ENCODE results near the gene SF3B5.

SF3B5 gene

DNA sequence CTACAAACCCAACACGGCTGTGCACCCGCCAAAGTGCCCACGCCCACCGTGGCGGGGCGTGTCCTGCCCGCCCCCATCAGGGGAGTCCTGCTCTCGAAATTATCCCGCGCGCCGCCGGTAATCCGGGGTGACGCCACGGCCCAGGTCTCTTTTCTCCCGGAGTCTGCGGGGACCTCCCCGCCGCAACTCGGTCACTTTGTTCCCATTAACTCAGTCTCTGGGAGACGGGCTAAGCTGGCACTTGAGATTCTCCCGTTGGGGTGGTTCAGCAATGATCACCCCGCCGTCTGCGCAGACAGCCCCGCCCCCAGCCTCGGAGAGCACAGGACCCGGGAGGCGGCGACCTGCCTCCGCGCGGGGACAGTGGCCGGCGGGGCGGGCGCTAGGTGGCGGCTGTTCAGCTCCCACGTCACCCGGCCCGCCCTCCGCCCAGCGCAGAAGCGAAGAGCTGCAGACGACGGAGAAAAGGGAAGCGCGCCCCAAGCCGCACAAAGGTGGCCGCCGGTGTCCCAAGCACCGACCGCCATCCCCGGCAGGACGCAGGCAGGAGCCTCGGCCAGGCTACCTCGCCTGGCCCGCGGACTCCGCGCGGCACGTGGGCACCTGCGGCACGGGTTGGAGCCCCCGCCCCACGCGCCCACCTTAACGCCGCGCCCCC, 31.5 kb downstream of the SF3B5 start:
- peak; percentile 95 for DNase-seq (ENCODE audit: low spot score)

DNA sequence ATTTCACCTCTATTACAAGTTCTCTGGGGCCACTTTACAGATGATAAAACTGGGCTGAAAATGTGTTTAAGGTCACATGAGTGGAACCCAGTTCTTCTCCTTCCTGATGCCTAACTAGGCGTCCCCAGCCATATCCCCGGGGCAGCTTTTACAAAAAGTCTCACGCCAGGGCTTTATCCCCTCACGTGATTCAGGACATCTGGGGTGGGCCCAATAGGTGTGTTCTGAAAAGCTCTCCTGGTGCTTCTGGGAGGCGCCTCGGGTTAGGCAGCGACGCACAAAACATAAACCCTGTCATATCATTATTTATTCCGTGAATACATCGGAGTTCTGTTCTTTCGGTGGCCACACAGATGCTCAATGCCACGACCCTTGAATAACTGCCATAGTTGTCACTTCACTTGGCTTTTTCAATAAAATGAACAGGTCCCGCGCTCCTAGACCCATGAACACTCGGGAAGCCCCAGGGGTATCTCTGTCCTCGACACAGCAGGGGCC, 32.1 kb downstream of the SF3B5 start:
- DNase-seq (ENCODE audit: low spot score) = no peak
- TF ChIP-seq, protein P1, sequence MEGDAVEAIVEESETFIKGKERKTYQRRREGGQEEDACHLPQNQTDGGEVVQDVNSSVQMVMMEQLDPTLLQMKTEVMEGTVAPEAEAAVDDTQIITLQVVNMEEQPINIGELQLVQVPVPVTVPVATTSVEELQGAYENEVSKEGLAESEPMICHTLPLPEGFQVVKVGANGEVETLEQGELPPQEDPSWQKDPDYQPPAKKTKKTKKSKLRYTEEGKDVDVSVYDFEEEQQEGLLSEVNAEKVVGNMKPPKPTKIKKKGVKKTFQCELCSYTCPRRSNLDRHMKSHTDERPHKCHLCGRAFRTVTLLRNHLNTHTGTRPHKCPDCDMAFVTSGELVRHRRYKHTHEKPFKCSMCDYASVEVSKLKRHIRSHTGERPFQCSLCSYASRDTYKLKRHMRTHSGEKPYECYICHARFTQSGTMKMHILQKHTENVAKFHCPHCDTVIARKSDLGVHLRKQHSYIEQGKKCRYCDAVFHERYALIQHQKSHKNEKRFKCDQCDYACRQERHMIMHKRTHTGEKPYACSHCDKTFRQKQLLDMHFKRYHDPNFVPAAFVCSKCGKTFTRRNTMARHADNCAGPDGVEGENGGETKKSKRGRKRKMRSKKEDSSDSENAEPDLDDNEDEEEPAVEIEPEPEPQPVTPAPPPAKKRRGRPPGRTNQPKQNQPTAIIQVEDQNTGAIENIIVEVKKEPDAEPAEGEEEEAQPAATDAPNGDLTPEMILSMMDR (IDR thresholded peaks at IDR 0.05; ENCODE audit: borderline replicate concordance, control extremely low read depth, extremely low read depth, insufficient read depth, missing control alignments) = no peak
- in situ Hi-C loops (cut with MboI; ENCODE audit: low sequenced_read_pairs, unreplicated experiment) = no loop called here

More for the DNA sequence above, 31.5 kb downstream of the SF3B5 start:
- in situ Hi-C loops (cut with MboI; ENCODE audit: low sequenced_read_pairs, unreplicated experiment) = no loop called here
- TF ChIP-seq, protein P1 (IDR thresholded peaks at IDR 0.05; ENCODE audit: borderline replicate concordance, control extremely low read depth, extremely low read depth, insufficient read depth, missing control alignments) = peak; percentile 45

GRCh38 chr6:144062786-144063185, 32.6 kb downstream of the SF3B5 start:
- DNase-seq (ENCODE audit: low spot score) = no peak

GRCh38 chr6:144059139-144059538, 36.2 kb downstream of the SF3B5 start:
- no peak for DNase-seq (ENCODE audit: low spot score)
- TF ChIP-seq, protein P1 (IDR thresholded peaks at IDR 0.05; ENCODE audit: borderline replicate concordance, control extremely low read depth, extremely low read depth, insufficient read depth, missing control alignments) = no peak
- in situ Hi-C loops (cut with MboI; ENCODE audit: low sequenced_read_pairs, unreplicated experiment) = no loop called here

More at GRCh38 chr6:144062786-144063185, 32.6 kb downstream of the SF3B5 start:
- in situ Hi-C loops (cut with MboI; ENCODE audit: low sequenced_read_pairs, unreplicated experiment) = no loop called here
- TF ChIP-seq, protein P1 (IDR thresholded peaks at IDR 0.05; ENCODE audit: borderline replicate concordance, control extremely low read depth, extremely low read depth, insufficient read depth, missing control alignments) = no peak

- DNase-seq (ENCODE audit: low spot score) = peak; percentile 53
- in situ Hi-C loops (cut with MboI; ENCODE audit: low sequenced_read_pairs, unreplicated experiment) = no loop called here
- TF ChIP-seq, protein P1 (IDR thresholded peaks at IDR 0.05; ENCODE audit: borderline replicate concordance, control extremely low read depth, extremely low read depth, insufficient read depth, missing control alignments) = no peak
These were observed 40.0 kb downstream of the SF3B5 start for GRCh38 chr6:144055121-144055931.

GRCh38 chr6:144053601-144054000, 41.8 kb downstream of the SF3B5 start:
- DNase-seq (ENCODE audit: low spot score) = no peak
- in situ Hi-C loops (cut with MboI; ENCODE audit: low sequenced_read_pairs, unreplicated experiment) = no loop called here
- TF ChIP-seq, protein P1 (IDR thresholded peaks at IDR 0.05; ENCODE audit: borderline replicate concordance, control extremely low read depth, extremely low read depth, insufficient read depth, missing control alignments) = no peak
